CD14-positive monocyte (primary cell): ENCODE data around the gene RUFY1. TPM values are rescaled to one million over a fixed set of nuclear protein-coding genes. Genes with fewer than 3 reads are reported as not detected.

Experiments
- DNase-seq, 3 donors: peaks; one replicate each; pipeline ENCODE4 v3.0.0-alpha.2; 2011 to 2022
- H2AFZ ChIP-seq: 2 replicates; pipeline ENCODE4 v1.6.0; 2012; ENCODE audit warnings: mild to moderate bottlenecking, low read depth, low read length, inconsistent platforms; ENCODE audit not compliant: insufficient read depth, poor library complexity, severe bottlenecking
- H3K27ac ChIP-seq, 2 donors: 1 replicate in 1 of 2; 2 replicates in 1 of 2; pipeline ENCODE4 v1.5.1; 2012 to 2013; ENCODE audit warnings: low read length in 2 of 2, control low read depth in 1 of 2, inconsistent platforms in 1 of 2, low read depth in 1 of 2, mild to moderate bottlenecking in 1 of 2
- H3K27me3 ChIP-seq, 2 donors: one replicate each; pipeline versions ENCODE4 v1.6.0 to v1.6.1; 2011 to 2013; ENCODE audit warnings: low read length in 2 of 2; ENCODE audit not compliant: control insufficient read depth in 2 of 2, insufficient read depth in 2 of 2
- H3K36me3 ChIP-seq, 2 donors: replicated peaks in 1 of 2; 1 replicate in 1 of 2; 2 replicates in 1 of 2; pipeline versions ENCODE4 v1.5.1 to v1.6.1; 2012 to 2013; ENCODE audit warnings: low read length in 2 of 2, control low read depth in 1 of 2, inconsistent platforms in 1 of 2, mild to moderate bottlenecking in 1 of 2; ENCODE audit not compliant: insufficient read depth in 2 of 2, control insufficient read depth in 1 of 2
- H3K4me1 ChIP-seq, 2 donors: 1 replicate in 1 of 2; 2 replicates in 1 of 2; pipeline versions ENCODE4 v1.5.1 to v1.6.1; 2012 to 2013; ENCODE audit warnings: low read length in 2 of 2, control low read depth in 1 of 2, inconsistent platforms in 1 of 2, mild to moderate bottlenecking in 1 of 2, moderate library complexity in 1 of 2; ENCODE audit not compliant: insufficient read depth in 2 of 2, control insufficient read depth in 1 of 2
- H3K4me2 ChIP-seq: replicated peaks from 2 replicates; pipeline ENCODE3; 2012; ENCODE audit warnings: low read length, moderate library complexity, mild to moderate bottlenecking; ENCODE audit not compliant: poor library complexity, severe bottlenecking; ENCODE audit errors: extremely low read depth
- H3K4me3 ChIP-seq, 3 experiments: fragments of 200-600 bp in 1 of 3; sonication (generic) in 1 of 3; replicated peaks in 1 of 3; 1 replicate in 2 of 3; 2 replicates in 1 of 3; pipeline ENCODE4 v1.5.1; 2011 to 2013; ENCODE audit warnings: low read length in 3 of 3, mild to moderate bottlenecking in 3 of 3, control low read depth in 2 of 3, low read depth in 2 of 3, inconsistent platforms in 1 of 3, moderate library complexity in 1 of 3
- H3K79me2 ChIP-seq: 2 replicates; pipeline ENCODE4 v1.6.0; 2012; ENCODE audit warnings: mild to moderate bottlenecking, control low read depth, inconsistent platforms, low read length, moderate library complexity; ENCODE audit not compliant: insufficient read depth
- H3K9ac ChIP-seq: 2 replicates; pipeline ENCODE4 v1.6.0; 2017; ENCODE audit warnings: low read length, mild to moderate bottlenecking; ENCODE audit not compliant: insufficient read depth, poor library complexity, severe bottlenecking
- H3K9me3 ChIP-seq, 2 donors: replicated peaks in 1 of 2; 1 replicate in 1 of 2; 2 replicates in 1 of 2; pipeline versions ENCODE4 v1.5.1 to v1.6.1; 2012 to 2013; ENCODE audit warnings: low read length in 2 of 2, control low read depth in 1 of 2; ENCODE audit not compliant: control insufficient read depth in 1 of 2, insufficient read depth in 1 of 2
- H4K20me1 ChIP-seq: 2 replicates; pipeline ENCODE4 v1.6.0; 2012; ENCODE audit warnings: mild to moderate bottlenecking, low read length, control low read depth, moderate library complexity; ENCODE audit not compliant: insufficient read depth
- H3K27ac Mint-ChIP-seq, 7 donors: one replicate each; pipeline ENCODE4 v1.8.0; 2020; ENCODE audit warnings: mild to moderate bottlenecking in 7 of 7, mixed read lengths in 7 of 7, moderate library complexity in 6 of 7, inconsistent platforms in 2 of 7
- H3K27me3 Mint-ChIP-seq, 3 donors: one replicate each; pipeline ENCODE4 v1.8.0; 2021 to 2022; ENCODE audit warnings: low read depth in 3 of 3, mild to moderate bottlenecking in 3 of 3, mixed read lengths in 3 of 3, moderate library complexity in 3 of 3, inconsistent platforms in 1 of 3
- H3K36me3 Mint-ChIP-seq, 2 donors: one replicate each; pipeline ENCODE4 v1.8.0; 2020; ENCODE audit warnings: mixed read lengths in 2 of 2, inconsistent platforms in 1 of 2, mild to moderate bottlenecking in 1 of 2
- H3K4me1 Mint-ChIP-seq: one replicate; pipeline ENCODE4 v1.8.0; 2020; ENCODE audit warnings: mild to moderate bottlenecking, mixed read lengths
- H3K4me3 Mint-ChIP-seq, 2 donors: one replicate each; pipeline ENCODE4 v1.8.0; 2020; ENCODE audit warnings: mild to moderate bottlenecking in 2 of 2, mixed read lengths in 2 of 2, moderate library complexity in 1 of 2
- H3K9me3 Mint-ChIP-seq, 7 donors: one replicate each; pipeline ENCODE4 v1.8.0; 2020 to 2022; ENCODE audit warnings: mixed read lengths in 7 of 7, mild to moderate bottlenecking in 6 of 7, moderate library complexity in 6 of 7, inconsistent platforms in 2 of 7
- CTCF ChIP-seq: fragments of 200-600 bp; IDR thresholded peaks from one replicate; pipeline ENCODE4 v1.8.0; 2022; ENCODE audit warnings: antibody characterized with exemption, mild to moderate bottlenecking
- WGBS: methylation state at CpG from one replicate; pipeline ENCODE4 v1.1.5; 2013; ENCODE audit warnings: missing lambda C conversion rate; ENCODE audit not compliant: insufficient coverage; 5-methylcytosine and 5-hydroxymethylcytosine counted together
- intact Hi-C, 2 donors: fragments of 100-400 bp; cut with micrococcal nuclease; formaldehyde crosslinking; loops; one replicate each; pipeline versions ENCODE4 v1.15.0 to v1.15.1; 2023
- polyA plus RNA-seq, 3 donors: library from polyadenylated mRNA; depleted of rRNA in 1 of 3; unstranded in 2 of 3; stranded (reverse) in 1 of 3; fragments of 300-500 nt in 2 of 3; fragments of >200 nt in 1 of 3; fragmentation: Illumina TruSeq in 2 of 3; gene quantifications; 1 replicate in 2 of 3; 2 replicates in 1 of 3; pipeline ENCODE4 v1.2.3, GENCODE V29; 2012 to 2021

The RUFY1 gene
- polyA plus RNA-seq, 3 donors = 26.9 to 29.3 (median 28.8) TPM

- Mint-ChIP-seq H3K27me3 (no peaks in the 10 kb centered on the region), H3K4me1 (peaks cover 41% of the 10 kb centered on the region), H3K4me3 (peak within 1 kb of the TSS; percentile 94 to 98), H3K36me3 (peaks cover 32 to 41% of the 10 kb centered on the region in 2 donors), H3K9me3 (no peaks in the 10 kb centered on the region), H3K27ac (peak within 1 kb of the TSS; percentile 96 to 99 (median 98))
- peaks cover 37 to 53% of the 10 kb centered on the region in 2 donors for H3K4me1 ChIP-seq
- no peak for TF ChIP-seq CTCF
- peak within 1 kb of the TSS; percentile 95 to 99 (median 99) for H3K4me3 ChIP-seq
- no peaks in the 10 kb centered on the region for H3K27me3 ChIP-seq
- peak within 1 kb of the TSS; percentile 99 for H3K9ac ChIP-seq
- H2AFZ ChIP-seq = peak within 1 kb of the TSS; percentile 98
- peak within 1 kb of the TSS; percentile 92 to 98 for H3K27ac ChIP-seq
- WGBS = under 1% methylated on average over 83 of the region's 92 CpGs
- peaks cover 49% of the 10 kb centered on the region for H4K20me1 ChIP-seq
- H3K9me3 ChIP-seq = no peaks in the 10 kb centered on the region
- peak within 1 kb of the TSS; percentile 84 for H3K4me2 ChIP-seq
- peaks cover 61% of the 10 kb centered on the region for H3K79me2 ChIP-seq
- peaks cover 36 to 39% of the 10 kb centered on the region in 2 donors for H3K36me3 ChIP-seq
- intact Hi-C loops = loop anchor here in 1 of 2 donors (5.0 to 10.0 kb wide), 4 partner anchors 68 to 202 kb away; partner anchors contain the start of genes CANX, RUFY1 and SQSTM1
- peak; percentile 98 to 99 (median 98) for DNase-seq
Observed at GRCh38 chr5:179623003-179623905, 72.9 kb downstream of the RUFY1 start, which contains the start of gene HNRNPH1. HNRNPH1 (minus strand) TSS chr5:179623671; CDS start chr5:179623133, 538 bp downstream.

GRCh38 chr5:179623906-179624741 is 73.8 kb downstream of the RUFY1 start:
- H3K27me3 Mint-ChIP-seq = no peaks in the 10 kb centered on the region
- 13% methylated on average over 57 of the region's 68 CpGs for WGBS
- no peak for TF ChIP-seq CTCF

More at GRCh38 chr5:179623906-179624741, 73.8 kb downstream of the RUFY1 start:
- H3K27ac Mint-ChIP-seq = peak overlapping the region; percentile 94 to 99 (median 98)
- peak; percentile 72 to 83 (median 73) for DNase-seq
- H3K9me3 Mint-ChIP-seq = no peaks in the 10 kb centered on the region
- intact Hi-C loops = loop anchor here (2.0 to 10.0 kb wide), 5 partner anchors 69 to 201 kb away; partner anchors contain the start of genes RUFY1 (in 2 of the 2), CANX (in 1 of the 2) and SQSTM1 (in 1 of the 2)
- H3K4me1 ChIP-seq = peaks cover 35 to 49% of the 10 kb centered on the region in 2 donors
- H4K20me1 ChIP-seq = peaks cover 40% of the 10 kb centered on the region
- peak overlapping the region; percentile 84 for H3K4me2 ChIP-seq
- peak overlapping the region; percentile 98 for H2AFZ ChIP-seq
- peak overlapping the region; percentile 99 for H3K9ac ChIP-seq
- peaks cover 28 to 30% of the 10 kb centered on the region in 2 donors for H3K36me3 ChIP-seq
- H3K4me3 ChIP-seq = peak overlapping the region; percentile 95 to 99 (median 99)
- peak overlapping the region; percentile 92 to 98 for H3K27ac ChIP-seq
- peaks cover 52% of the 10 kb centered on the region for H3K79me2 ChIP-seq
- no peaks in the 10 kb centered on the region for H3K9me3 ChIP-seq
- peaks cover 27 to 36% of the 10 kb centered on the region in 2 donors for H3K36me3 Mint-ChIP-seq
- peak overlapping the region; percentile 94 to 98 for H3K4me3 Mint-ChIP-seq
- peaks cover 38% of the 10 kb centered on the region for H3K4me1 Mint-ChIP-seq
- no peaks in the 10 kb centered on the region for H3K27me3 ChIP-seq
